ENCODE data around the gene BOK.

BOK gene

GRCh38 chr2:241609859-241610793, 51.6 kb downstream of the BOK start:
- Histone ChIP-seq H4K20me1 (ENCODE audit: insufficient read depth, low read length) (no peaks in the 10 kb centered on the region), H3K9me3 (ENCODE audit: insufficient read depth, low read length) (no peaks in the 10 kb centered on the region), H3K4me3 (ENCODE audit: low read length) (peak overlapping the region; percentile 80), H3K4me1 (ENCODE audit: low read length) (peaks cover 6% of the 10 kb centered on the region; the same call in 1 of the 2 replicates), H3K36me3 (replicated peaks; ENCODE audit: low read depth, low read length) (no peaks in the 10 kb centered on the region), H3K4me2 (ENCODE audit: low read length) (peak overlapping the region; percentile 81), H3K9ac (ENCODE audit: low read length) (peak overlapping the region; percentile 66), H3K27me3 (ENCODE audit: low read depth, low read length) (no peaks in the 10 kb centered on the region), H2AFZ (ENCODE audit: low read depth, low read length) (0 out of 2 replicates have a peak overlapping the region, but pooled peaks have one; percentile 46), H3K27ac (ENCODE audit: low read length) (no peak overlapping the region), H3K79me2 (ENCODE audit: low read length) (peaks cover 21% of the 10 kb centered on the region)
- no peak for TF ChIP-seq EZH2phosphoT487 (IDR thresholded peaks at IDR 0.05; ENCODE audit: low read depth)
- peak; percentile 46 for TF ChIP-seq CTCF (IDR thresholded peaks at IDR 0.05; ENCODE audit: low read depth, low read length)

- H3K4me2 ChIP-seq (ENCODE audit: low read length): peak overlapping the region; percentile 81; the same call in 1 of the 2 replicates
- H3K27ac ChIP-seq (ENCODE audit: low read length): no peak overlapping the region
- no peaks in the 10 kb centered on the region for H3K9me3 ChIP-seq (ENCODE audit: insufficient read depth, low read length)
- H4K20me1 ChIP-seq (ENCODE audit: insufficient read depth, low read length): no peaks in the 10 kb centered on the region
- 0 out of 2 replicates have a peak overlapping the region, but pooled peaks have one; percentile 66 for H3K9ac ChIP-seq (ENCODE audit: low read length)
- peaks cover 26% of the 10 kb centered on the region for H3K79me2 ChIP-seq (ENCODE audit: low read length)
- no peaks in the 10 kb centered on the region for H3K27me3 ChIP-seq (ENCODE audit: low read depth, low read length)
- no peaks in the 10 kb centered on the region for H3K36me3 ChIP-seq (replicated peaks; ENCODE audit: low read depth, low read length)
- no peak overlapping the region for H2AFZ ChIP-seq (ENCODE audit: low read depth, low read length)
- H3K4me1 ChIP-seq (ENCODE audit: low read length): peaks cover 6% of the 10 kb centered on the region; the same call in 1 of the 2 replicates
- peak overlapping the region; percentile 80 for H3K4me3 ChIP-seq (ENCODE audit: low read length)
- no peak for TF ChIP-seq EZH2phosphoT487 (IDR thresholded peaks at IDR 0.05; ENCODE audit: low read depth)
- no peak for TF ChIP-seq CTCF (IDR thresholded peaks at IDR 0.05; ENCODE audit: low read depth, low read length)
Observed at GRCh38 chr2:241611062-241611461, 52.5 kb downstream of the BOK start.

- no peak overlapping the region for H3K9ac ChIP-seq (ENCODE audit: low read length)
- no peaks in the 10 kb centered on the region for H3K36me3 ChIP-seq (replicated peaks; ENCODE audit: low read depth, low read length)
- H3K4me3 ChIP-seq (ENCODE audit: low read length): no peak overlapping the region
- peaks cover 37% of the 10 kb centered on the region for H3K79me2 ChIP-seq (ENCODE audit: low read length)
- peaks cover 8% of the 10 kb centered on the region; the same call in 1 of the 2 replicates for H3K4me1 ChIP-seq (ENCODE audit: low read length)
- no peaks in the 10 kb centered on the region for H3K9me3 ChIP-seq (ENCODE audit: insufficient read depth, low read length)
- no peak overlapping the region for H3K27ac ChIP-seq (ENCODE audit: low read length)
- H4K20me1 ChIP-seq (ENCODE audit: insufficient read depth, low read length): no peaks in the 10 kb centered on the region
- H3K27me3 ChIP-seq (ENCODE audit: low read depth, low read length): no peaks in the 10 kb centered on the region
- no peak overlapping the region for H2AFZ ChIP-seq (ENCODE audit: low read depth, low read length)
- H3K4me2 ChIP-seq (ENCODE audit: low read length): no peak overlapping the region
- no peak for TF ChIP-seq EZH2phosphoT487 (IDR thresholded peaks at IDR 0.05; ENCODE audit: low read depth)
- no peak for TF ChIP-seq CTCF (IDR thresholded peaks at IDR 0.05; ENCODE audit: low read depth, low read length)
Observed at GRCh38 chr2:241612156-241613016, 53.8 kb downstream of the BOK start.
